GM12874 (cell line): Measurements from ENCODE around the gene ADD1.

Source experiments
- CTCF ChIP-seq: IDR thresholded peaks from 2 replicates; pipeline ENCODE4 v1.5.1; 2011; ENCODE audit warnings: low read depth, mild to moderate bottlenecking, control low read depth, low read length, moderate library complexity; ENCODE audit not compliant: insufficient read depth

ADD1 gene

GRCh38 chr4:2848449-2848848, 4.8 kb downstream of the ADD1 start:
- no peak for TF ChIP-seq CTCF

- no peak for TF ChIP-seq CTCF
Observed at GRCh38 chr4:2849267-2850152, 5.9 kb downstream of the ADD1 start.

GRCh38 chr4:2850966-2851798, 7.5 kb downstream of the ADD1 start:
- TF ChIP-seq CTCF = no peak

- no peak for TF ChIP-seq CTCF
Observed at GRCh38 chr4:2852481-2852921, 8.9 kb downstream of the ADD1 start.

GRCh38 chr4:2855584-2855983, 11.9 kb downstream of the ADD1 start:
- TF ChIP-seq CTCF = no peak

- no peak for TF ChIP-seq CTCF
Observed at GRCh38 chr4:2856266-2856665, 12.6 kb downstream of the ADD1 start.

- no peak for TF ChIP-seq CTCF
Observed at GRCh38 chr4:2857349-2857927, 13.8 kb downstream of the ADD1 start.
